ENCODE measurements around the gene DPP9.

DPP9 gene

GRCh38 chr19:4633140-4633967 is 90.3 kb downstream of the DPP9 start:
- peak; percentile 81 for TF ChIP-seq CTCF (IDR thresholded peaks at IDR 0.05; ENCODE audit: control extremely low read depth, extremely low read depth, low read depth, missing control alignments)
- ChIA-PET POLR2A (interaction anchor here (1.1 kb wide), 1 partner anchor 162 kb away, joined by 3 read pairs; no protein-coding TSS in a partner anchor), CTCF (interaction anchor here (0.7 to 4.3 kb wide), 29 partner anchors 8 to 615 kb away, joined by 3 to 28 read pairs (median 6); partner anchors contain the start of genes FEM1A, HDGFL2, PLIN5 and SEMA6B)
- DNase-seq (ENCODE audit: extremely low spot score): peak; percentile 73

All from GM10248 (cell line).